GM03348 (cell line): ENCODE measurements around the gene ATMIN.
A peak's percentile ranks its signal among the peaks of the same experiment; 100 is the strongest.

Experiments used
- DNase-seq: peaks from one replicate; pipeline ENCODE4 v3.0.0; 2012; ENCODE audit warnings: low spot score

The ATMIN gene

GRCh38 chr16:81067166-81067565 is 31.5 kb downstream of the ATMIN start:
- DNase-seq, result no peak

DNA sequence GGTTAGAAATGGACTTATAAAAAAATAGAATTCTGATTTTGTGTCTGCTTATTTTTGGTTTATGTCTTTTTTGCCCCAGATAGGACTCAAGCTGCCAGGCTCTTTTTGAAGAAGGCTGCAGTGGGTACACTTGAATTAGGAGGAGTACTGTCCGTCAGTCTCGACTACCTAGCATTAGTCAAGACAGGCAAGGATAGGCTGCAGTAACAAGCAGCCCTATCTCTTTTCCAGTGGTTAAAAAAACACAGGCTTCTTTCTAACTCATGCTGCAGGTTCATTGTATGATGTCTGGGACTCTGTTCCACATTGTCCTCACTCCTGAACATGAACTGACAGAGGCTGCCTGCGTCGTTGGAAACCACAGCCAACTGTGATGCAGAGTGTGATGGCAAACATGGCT is 33.4 kb downstream of the ATMIN start:
- DNase-seq, result no peak

- no peak for DNase-seq
Observed at GRCh38 chr16:81070979-81071378, 35.3 kb downstream of the ATMIN start.

GRCh38 chr16:81071805-81072204 is 36.2 kb downstream of the ATMIN start:
- no peak for DNase-seq

DNA sequence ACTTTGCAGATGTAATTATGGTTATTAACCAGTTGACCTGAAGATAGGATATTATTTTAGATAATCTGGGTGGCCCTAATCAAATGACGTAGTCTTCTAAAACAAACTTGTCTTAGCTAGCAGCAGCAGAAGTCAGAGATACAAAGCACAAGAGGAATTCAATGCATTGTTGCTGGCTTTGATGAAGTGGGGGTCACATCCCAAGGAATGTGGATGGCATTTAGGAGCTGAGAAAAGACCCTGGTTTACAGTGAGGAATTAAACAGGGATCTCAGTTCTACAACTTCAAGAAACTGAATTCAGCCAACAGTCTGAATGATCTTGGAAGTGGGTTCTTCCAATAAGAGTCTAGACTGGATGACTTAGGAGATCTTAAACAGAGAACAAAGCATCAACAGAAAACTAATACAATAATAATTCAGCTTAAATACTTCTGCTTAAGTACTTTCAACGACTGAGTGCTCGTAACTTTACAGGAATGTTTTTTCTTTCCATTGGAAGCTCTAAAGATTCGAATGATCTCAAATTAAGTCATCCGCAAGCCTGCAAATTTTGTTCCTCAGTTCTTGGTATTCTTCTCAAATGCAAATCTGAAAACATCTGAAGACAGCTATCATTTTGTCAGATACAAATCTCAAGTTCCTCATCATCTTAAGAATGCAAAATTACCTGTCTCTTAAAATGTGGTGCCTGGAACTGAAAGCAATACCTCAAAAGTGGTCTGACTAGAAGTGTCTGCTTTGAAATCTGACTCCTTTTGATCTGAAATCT is 38.1 kb downstream of the ATMIN start:
- DNase-seq, result no peak

- DNase-seq, result peak; percentile 91
Observed at GRCh38 chr16:81076566-81077075, 41.0 kb downstream of the ATMIN start.

DNA sequence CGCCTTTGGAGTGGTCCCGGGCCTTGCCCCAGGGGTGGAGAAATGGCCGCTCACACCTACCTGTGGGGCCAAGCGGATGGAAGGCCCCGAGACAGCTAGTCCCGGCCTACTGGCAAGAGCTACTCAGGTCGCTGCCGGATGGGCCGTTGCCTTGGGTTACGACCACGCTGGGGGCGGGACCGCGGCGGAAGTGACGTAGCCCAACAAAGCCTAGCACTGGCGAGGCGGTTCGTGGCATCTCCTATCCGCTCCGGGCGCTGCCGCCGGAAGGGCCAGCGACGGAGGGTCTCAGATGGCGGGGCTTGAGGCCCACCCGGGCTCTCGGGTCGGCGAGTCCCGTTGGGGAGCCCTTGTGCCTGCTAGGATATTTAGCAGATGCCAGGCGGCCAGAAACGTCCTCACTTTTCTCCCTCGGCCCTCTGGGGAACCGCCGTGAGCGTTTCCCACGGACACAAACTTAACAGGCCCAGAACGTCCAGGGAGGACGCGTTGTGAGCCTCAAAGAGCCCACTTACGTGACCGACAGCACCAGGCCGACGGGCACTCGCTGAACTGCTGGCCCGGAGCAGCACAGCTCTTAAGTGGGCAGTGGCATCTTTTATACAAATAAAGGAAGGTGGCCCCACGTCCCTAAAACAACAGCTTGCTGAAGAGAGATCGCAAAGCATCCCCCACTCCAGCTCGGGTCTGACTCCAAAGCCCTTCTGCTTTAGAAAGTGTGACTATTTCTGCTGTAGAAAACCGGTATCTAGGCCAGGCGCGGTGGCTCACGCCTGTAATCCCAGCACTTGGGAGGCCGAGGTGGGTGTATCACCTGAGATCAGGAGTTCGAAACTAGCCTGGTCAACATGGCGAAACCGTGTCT is 41.7 kb downstream of the ATMIN start, which contains the start of gene C16orf46:
Gene C16orf46 (minus strand): TSS at position 163 of the 865 bp plus-strand sequence. CDS start 13,283 bp downstream, outside the sequence.
- DNase-seq, result peak; percentile 97

- no peak for DNase-seq
Observed at GRCh38 chr16:81080233-81080632, 44.6 kb downstream of the ATMIN start.

DNA sequence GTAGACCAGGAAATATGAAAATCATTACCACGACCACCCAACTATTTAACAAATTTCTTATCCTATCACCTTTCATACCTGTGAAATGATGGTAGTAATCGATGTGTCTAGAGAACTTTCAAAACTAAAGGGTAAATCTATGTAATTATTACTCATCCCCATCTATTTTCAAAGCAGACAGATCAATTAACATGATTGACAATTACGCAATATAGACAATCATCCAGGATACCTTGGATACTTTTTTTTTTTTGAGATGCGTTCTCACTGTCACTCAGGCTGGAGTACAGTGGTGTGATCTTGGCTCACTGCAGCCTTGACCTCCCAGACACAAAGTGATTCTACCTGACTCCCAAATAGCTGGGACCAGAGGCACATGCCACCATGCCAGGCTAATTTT is 45.4 kb downstream of the ATMIN start:
- no peak for DNase-seq

DNA sequence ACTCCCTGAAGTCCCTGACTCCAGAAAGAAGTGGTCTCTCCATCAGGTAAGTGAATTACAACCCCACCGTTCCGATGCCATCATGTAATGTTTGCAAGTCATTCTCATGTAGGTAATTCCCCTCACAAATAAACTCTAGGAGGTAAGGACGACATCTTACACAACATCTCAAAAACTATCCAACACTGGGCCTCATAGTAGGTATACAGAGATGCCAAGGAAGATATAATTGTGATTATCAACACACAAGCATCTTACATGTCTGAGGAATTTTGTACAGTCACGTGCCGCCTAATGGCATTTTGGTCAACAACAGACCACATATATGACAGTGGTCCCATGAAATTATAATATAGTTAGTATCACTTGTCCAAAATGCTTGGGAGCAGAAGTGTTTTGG is 53.2 kb downstream of the ATMIN start:
- no peak for DNase-seq

- DNase-seq, result peak; percentile 23
Observed at GRCh38 chr16:81094771-81095251, 59.2 kb downstream of the ATMIN start.

DNA sequence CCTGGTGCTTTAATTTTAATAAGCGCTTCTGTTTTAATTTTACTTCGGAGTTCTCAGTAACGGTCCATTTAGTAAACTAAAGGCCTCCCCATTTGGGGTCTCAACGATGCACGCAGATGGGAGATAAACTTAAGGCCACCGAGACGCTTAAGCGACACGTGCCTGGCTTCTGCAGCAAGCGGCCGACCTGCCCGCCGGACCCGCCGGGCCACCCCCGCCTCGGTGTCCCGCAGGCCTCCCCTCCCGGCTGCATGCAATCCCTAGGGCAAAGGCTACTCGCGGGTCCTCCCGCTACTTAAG is 60.0 kb downstream of the ATMIN start:
- no peak for DNase-seq

GRCh38 chr16:81095953-81096714 is 60.5 kb downstream of the ATMIN start, which contains the start of gene GCSH:
GCSH (minus strand) TSS chr16:81096395; CDS start chr16:81096278, 117 bp downstream.
- peak; percentile 99 for DNase-seq

DNA sequence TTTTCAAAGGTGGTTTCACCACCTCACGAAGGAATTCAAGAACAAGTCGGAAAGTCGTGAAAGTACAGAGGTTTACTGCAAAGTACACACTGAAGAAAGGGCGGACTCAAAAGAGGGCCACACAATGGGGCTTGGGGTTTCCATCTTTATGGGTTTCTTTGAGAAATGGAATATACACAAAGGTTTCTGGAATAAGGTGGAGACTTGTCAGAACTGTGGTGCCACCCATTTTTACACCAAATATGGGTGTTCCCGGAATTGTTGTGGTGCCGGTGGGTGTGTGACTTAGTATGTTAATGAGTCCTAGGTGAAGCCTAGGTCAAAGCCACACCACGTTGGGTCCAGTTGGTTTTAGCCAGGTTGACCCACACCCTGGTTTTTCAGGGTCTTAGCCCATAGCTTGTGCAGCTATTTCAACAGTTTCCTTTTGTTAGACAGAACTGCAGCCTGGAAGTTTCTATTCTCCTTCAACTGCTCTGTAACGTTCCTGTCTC is 61.1 kb downstream of the ATMIN start:
- no peak for DNase-seq
